SK-N-SH treated with all-trans-retinoic acid at 6 μM for 48 hours (cell line): Measurements from ENCODE around the gene BEGAIN.

Experiments used
- ATAC-seq: fragments of 200-7000 bp; cut with Tn5 transposase; 3 replicates; pipeline ENCODE4 v1.9.1; 2020; ENCODE audit warnings: mild to moderate bottlenecking, moderate library complexity
- ARNTL ChIP-seq: fragments of 450-650 bp; formaldehyde crosslinking; IDR thresholded peaks from 2 replicates; pipeline ENCODE4 v1.5.0; 2020; ENCODE audit warnings: low read depth, mild to moderate bottlenecking, moderate library complexity, borderline replicate concordance
- BACH2 ChIP-seq: fragments of 250-450 bp; sonication (Bioruptor Pico); IDR thresholded peaks from 2 replicates; pipeline ENCODE4 v1.9.0; 2021; ENCODE audit warnings: mild to moderate bottlenecking, borderline replicate concordance
- CREB5 ChIP-seq: fragments of 250-450 bp; sonication (Bioruptor Pico); IDR thresholded peaks from 2 replicates; pipeline ENCODE4 v1.5.1; 2020; ENCODE audit warnings: low read depth, mild to moderate bottlenecking, moderate library complexity
- CSDC2 ChIP-seq: fragments of 250-450 bp; sonication (Bioruptor Pico); IDR thresholded peaks from 2 replicates; pipeline ENCODE4 v1.5.0; 2020; ENCODE audit warnings: mild to moderate bottlenecking, moderate library complexity
- CSRNP3 ChIP-seq: fragments of 250-450 bp; sonication (Bioruptor Pico); IDR thresholded peaks from 2 replicates; pipeline ENCODE4 v1.5.1; 2021; ENCODE audit warnings: mild to moderate bottlenecking, moderate library complexity
- ISL1 ChIP-seq: fragments of 250-450 bp; sonication (Bioruptor Pico); IDR thresholded peaks from 2 replicates; pipeline ENCODE4 v2.1.2; 2022; ENCODE audit warnings: mild to moderate bottlenecking, moderate library complexity
- OSR1 ChIP-seq: fragments of 250-450 bp; sonication (Bioruptor Pico); IDR thresholded peaks from 2 replicates; pipeline ENCODE4 v1.8.0; 2022; ENCODE audit warnings: moderate library complexity, mild to moderate bottlenecking, inconsistent platforms
- PATZ1 ChIP-seq: fragments of 250-450 bp; sonication (Bioruptor Pico); IDR thresholded peaks from 2 replicates; pipeline ENCODE4 v1.8.0; 2020; ENCODE audit warnings: mild to moderate bottlenecking, moderate library complexity, borderline replicate concordance
- PPARA ChIP-seq: fragments of 250-450 bp; sonication (Bioruptor Pico); IDR thresholded peaks from 2 replicates; pipeline ENCODE4 v1.5.0; 2020; ENCODE audit warnings: mild to moderate bottlenecking, borderline replicate concordance
- RARB ChIP-seq: fragments of 250-450 bp; sonication (Bioruptor Pico); IDR thresholded peaks from 2 replicates; pipeline ENCODE4 v1.8.0; 2021; ENCODE audit warnings: mild to moderate bottlenecking, moderate library complexity
- TCF4 ChIP-seq: fragments of 250-450 bp; sonication (Bioruptor Pico); IDR thresholded peaks from 2 replicates; pipeline ENCODE4 v1.8.0; 2021; ENCODE audit warnings: mild to moderate bottlenecking, moderate library complexity, borderline replicate concordance
- TOX ChIP-seq: fragments of 250-450 bp; sonication (Bioruptor Pico); IDR thresholded peaks from 2 replicates; pipeline ENCODE4 v1.8.0; 2021; ENCODE audit warnings: mild to moderate bottlenecking, moderate library complexity, borderline replicate concordance
- ZC3H10 ChIP-seq: fragments of 250-450 bp; sonication (Bioruptor Pico); IDR thresholded peaks from 2 replicates; pipeline ENCODE4 v1.5.1; 2021; ENCODE audit warnings: mild to moderate bottlenecking, moderate library complexity
- ZFP30 ChIP-seq: fragments of 450-650 bp; formaldehyde crosslinking; IDR thresholded peaks from 2 replicates; pipeline ENCODE4 v1.5.0; 2022; ENCODE audit warnings: mild to moderate bottlenecking, moderate library complexity
- ZNF565 ChIP-seq: fragments of 450-650 bp; formaldehyde crosslinking; conservative IDR thresholded peaks from 2 replicates; pipeline ENCODE4 v1.5.0; 2020; ENCODE audit warnings: low read depth, mild to moderate bottlenecking, moderate library complexity
- ZNF70 ChIP-seq: fragments of 450-650 bp; formaldehyde crosslinking; IDR thresholded peaks from 2 replicates; pipeline ENCODE4 v1.5.0; 2020; ENCODE audit warnings: mild to moderate bottlenecking, moderate library complexity
- ZNF8 ChIP-seq: fragments of 450-650 bp; formaldehyde crosslinking; IDR thresholded peaks from 2 replicates; pipeline ENCODE4 v1.5.0; 2020; ENCODE audit warnings: mild to moderate bottlenecking, moderate library complexity

BEGAIN gene

GRCh38 chr14:100494645-100495044 lies 92.6 kb downstream of the BEGAIN start (continued):
- TF ChIP-seq PATZ1 (CRISPR knock-in tag) (no peak), ARNTL (no peak), CSDC2 (CRISPR knock-in tag) (no peak), OSR1 (no peak), TOX (no peak), TCF4 (CRISPR knock-in tag) (no peak), ZC3H10 (CRISPR knock-in tag) (no peak), ISL1 (CRISPR knock-in tag) (no peak)
- TF ChIP-seq, all 23 proteins: peak for 0

- ATAC-seq, result no peak
- no peak for TF ChIP-seq TOX
- TF ChIP-seq ZFP30 (CRISPR knock-in tag), result no peak
- TF ChIP-seq ZNF70 (CRISPR knock-in tag), result no peak
- TF ChIP-seq PPARA (CRISPR knock-in tag), result no peak
- TF ChIP-seq ZC3H10 (CRISPR knock-in tag), result no peak
- no peak for TF ChIP-seq RARB (CRISPR knock-in tag)
- no peak for TF ChIP-seq ARNTL
- TF ChIP-seq CSDC2 (CRISPR knock-in tag), result no peak
- no peak for TF ChIP-seq CREB5 (CRISPR knock-in tag)
- TF ChIP-seq BACH2, result no peak
Measured at GRCh38 chr14:100490252-100490651, 97.0 kb downstream of the BEGAIN start.

GRCh38 chr14:100488057-100488456 lies 99.2 kb downstream of the BEGAIN start:
- TF ChIP-seq ZNF8 (CRISPR knock-in tag) (no peak), ISL1 (CRISPR knock-in tag) (no peak), ZC3H10 (CRISPR knock-in tag) (no peak), BACH2 (no peak), RARB (CRISPR knock-in tag) (no peak), CSDC2 (CRISPR knock-in tag) (no peak), ZNF565 (CRISPR knock-in tag) (no peak), CREB5 (CRISPR knock-in tag) (no peak)
- no peak for ATAC-seq

GRCh38 chr14:100487304-100487703 lies 99.9 kb downstream of the BEGAIN start:
- no peak for ATAC-seq

More at GRCh38 chr14:100487304-100487703, 99.9 kb downstream of the BEGAIN start:
- TF ChIP-seq ZNF70 (CRISPR knock-in tag) (no peak), CSRNP3 (no peak), OSR1 (no peak), ZNF8 (CRISPR knock-in tag) (no peak), ZC3H10 (CRISPR knock-in tag) (no peak)
